Neuron (in vitro differentiated cells): ENCODE measurements around the gene ALK.

ENCODE experiments used
- H2AFZ ChIP-seq: one replicate; pipeline ENCODE4 v1.6.1; 2013; ENCODE audit warnings: low read depth, mild to moderate bottlenecking, inconsistent platforms, low read length, moderate library complexity
- H3K27me3 ChIP-seq: one replicate; pipeline ENCODE4 v1.6.1; 2013; ENCODE audit warnings: low read length; ENCODE audit not compliant: insufficient read depth
- H3K36me3 ChIP-seq: one replicate; pipeline ENCODE4 v1.6.1; 2013; ENCODE audit warnings: low read length; ENCODE audit not compliant: insufficient read depth
- H3K4me1 ChIP-seq: one replicate; pipeline ENCODE4 v1.6.1; 2013; ENCODE audit warnings: low read length; ENCODE audit not compliant: insufficient read depth
- H3K4me3 ChIP-seq: 2 replicates; pipeline ENCODE4 v1.5.1; 2013; ENCODE audit warnings: mild to moderate bottlenecking, low read length, moderate library complexity
- H3K9me3 ChIP-seq: one replicate; pipeline ENCODE4 v1.6.1; 2013; ENCODE audit warnings: low read length

The ALK gene

DNA sequence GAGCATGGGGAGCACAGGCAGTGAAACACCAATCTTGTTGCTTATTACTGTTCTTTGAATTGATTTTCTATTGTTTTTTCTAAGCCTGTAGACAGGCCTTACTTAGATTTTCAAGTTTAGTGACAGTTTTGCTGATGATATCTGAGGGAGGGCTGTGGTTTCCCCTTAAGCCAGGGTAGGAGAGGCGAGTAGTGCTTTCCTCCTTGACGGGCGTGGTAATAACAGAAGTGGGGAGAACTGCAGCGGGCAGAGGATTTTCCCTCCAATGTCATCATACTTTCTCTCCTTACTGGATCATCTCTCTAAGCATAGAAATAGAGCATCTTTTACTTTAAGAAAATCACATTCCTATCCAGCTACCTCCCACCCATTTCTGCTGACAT, 314.4 kb downstream of the ALK start:
- Histone ChIP-seq H2AFZ (no peak overlapping the region), H3K36me3 (no peaks in the 10 kb centered on the region), H3K9me3 (no peaks in the 10 kb centered on the region), H3K4me1 (peaks cover 4% of the 10 kb centered on the region), H3K4me3 (no peak overlapping the region), H3K27me3 (no peaks in the 10 kb centered on the region)

DNA sequence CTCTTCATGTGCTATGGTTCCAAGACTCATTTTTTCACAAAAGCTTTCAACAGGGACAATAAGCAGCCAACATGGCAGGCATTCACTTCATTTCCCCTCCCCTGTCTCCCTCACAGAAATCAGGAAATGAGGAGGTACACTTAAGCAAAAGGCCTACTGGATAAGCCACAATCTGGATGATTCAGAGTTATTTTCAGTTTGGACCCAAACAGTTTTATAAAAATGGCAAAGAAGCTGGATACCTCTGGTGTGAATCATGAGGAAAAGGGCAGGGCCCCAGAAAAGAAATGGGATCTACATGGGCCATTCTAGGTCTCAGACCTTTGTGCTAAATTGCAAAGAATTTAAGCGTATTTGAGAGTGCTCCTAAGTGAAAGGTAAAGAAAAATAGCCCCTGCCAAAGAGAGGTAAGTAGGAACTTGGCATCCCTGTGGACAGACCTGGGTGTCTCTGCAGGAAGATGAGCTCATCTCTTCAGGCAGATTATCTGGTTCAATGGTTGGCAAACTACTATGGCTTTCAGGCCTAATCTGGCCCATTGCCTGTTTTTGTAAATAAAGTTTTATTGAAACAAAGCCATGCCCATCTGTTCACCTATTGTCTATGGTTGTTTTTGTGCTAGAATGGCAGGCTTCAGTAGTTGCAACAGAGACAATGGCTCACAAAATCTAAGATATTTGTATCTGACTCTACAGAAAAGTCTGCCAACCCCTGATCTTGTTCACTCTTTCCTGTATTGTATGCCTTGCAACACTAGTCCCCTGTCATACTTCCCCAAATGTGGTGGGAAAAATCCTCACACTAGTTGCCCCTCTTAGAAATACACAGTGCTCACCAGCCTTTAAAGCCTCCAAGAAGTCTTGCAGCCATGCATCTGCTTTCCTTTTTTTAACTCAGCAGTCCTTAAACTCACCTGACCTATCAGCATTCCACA, 315.0 kb downstream of the ALK start:
- Histone ChIP-seq H3K4me1 (peaks cover 4% of the 10 kb centered on the region), H3K4me3 (no peak overlapping the region), H3K36me3 (no peaks in the 10 kb centered on the region), H3K9me3 (no peaks in the 10 kb centered on the region), H2AFZ (no peak overlapping the region), H3K27me3 (no peaks in the 10 kb centered on the region)

GRCh38 chr2:29603341-29603740, 318.0 kb downstream of the ALK start:
- no peaks in the 10 kb centered on the region for H3K9me3 ChIP-seq
- no peak overlapping the region for H2AFZ ChIP-seq
- H3K4me1 ChIP-seq = peaks cover 4% of the 10 kb centered on the region
- H3K36me3 ChIP-seq = no peaks in the 10 kb centered on the region
- H3K4me3 ChIP-seq = no peak overlapping the region
- H3K27me3 ChIP-seq = no peaks in the 10 kb centered on the region

DNA sequence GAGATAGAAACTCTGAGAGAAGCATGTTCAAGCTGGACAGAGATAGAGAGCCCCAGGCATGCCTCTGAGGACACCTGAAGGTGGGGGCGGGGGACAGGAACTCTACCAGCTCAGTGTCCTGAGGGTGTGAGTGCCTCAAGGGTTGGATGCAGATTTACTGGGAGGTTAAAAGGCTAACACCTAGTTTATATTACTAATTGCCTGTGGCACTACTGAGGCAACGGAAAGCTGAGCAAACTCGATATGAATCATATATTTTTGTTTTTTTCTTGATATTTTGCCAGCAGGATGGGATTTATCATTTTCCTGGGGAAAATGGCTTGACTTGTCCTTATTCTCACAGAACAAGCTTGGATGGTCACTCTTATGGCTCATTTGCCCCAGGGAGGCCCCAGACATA, 319.5 kb downstream of the ALK start:
- Histone ChIP-seq H3K27me3 (no peaks in the 10 kb centered on the region), H3K4me3 (no peak overlapping the region), H3K36me3 (no peaks in the 10 kb centered on the region), H3K4me1 (peaks cover 4% of the 10 kb centered on the region), H2AFZ (no peak overlapping the region), H3K9me3 (no peaks in the 10 kb centered on the region)

DNA sequence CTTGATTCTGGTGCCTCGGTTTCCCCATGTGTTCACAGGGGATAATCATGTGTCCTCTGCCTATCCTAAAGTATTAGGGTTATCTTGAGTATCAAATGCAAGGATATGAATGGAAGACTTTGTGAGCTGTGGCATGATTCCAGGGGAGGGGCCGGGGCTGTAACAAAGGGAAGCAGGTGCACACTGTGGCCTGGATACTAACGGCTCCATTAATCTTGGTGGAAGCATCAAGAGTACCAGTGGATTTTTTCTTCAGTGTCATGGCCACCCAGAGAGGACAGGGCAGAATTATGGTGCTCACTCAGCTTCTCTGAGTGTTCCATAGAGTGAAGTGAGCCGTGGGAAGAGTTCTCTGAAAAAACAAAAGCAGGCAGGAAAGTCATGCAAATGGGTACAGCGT, 320.1 kb downstream of the ALK start:
- no peak overlapping the region for H2AFZ ChIP-seq
- H3K4me3 ChIP-seq = no peak overlapping the region
- H3K27me3 ChIP-seq = no peaks in the 10 kb centered on the region
- H3K36me3 ChIP-seq = no peaks in the 10 kb centered on the region
- H3K4me1 ChIP-seq = peaks cover 4% of the 10 kb centered on the region
- H3K9me3 ChIP-seq = no peaks in the 10 kb centered on the region

DNA sequence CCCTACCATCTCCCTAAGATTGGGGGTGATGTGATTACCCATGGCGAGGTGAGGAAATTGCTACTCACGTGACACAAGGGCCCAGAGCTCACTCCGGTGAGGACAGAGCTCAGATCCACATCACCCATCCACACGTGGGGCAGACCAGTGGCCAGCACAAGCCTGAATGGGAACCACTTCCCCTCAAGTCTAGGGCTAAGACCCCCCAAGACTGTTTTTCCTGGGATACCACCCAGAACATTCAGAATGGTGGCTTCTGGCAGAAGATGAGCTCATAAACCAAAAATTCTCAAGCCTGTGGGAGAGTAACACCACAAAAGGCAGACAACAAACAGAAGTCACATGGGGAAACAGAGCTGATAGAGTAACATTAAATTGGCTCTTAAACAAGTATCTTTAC, 321.4 kb downstream of the ALK start:
- Histone ChIP-seq H3K36me3 (no peaks in the 10 kb centered on the region), H3K27me3 (no peaks in the 10 kb centered on the region), H3K4me3 (no peak overlapping the region), H3K9me3 (no peaks in the 10 kb centered on the region), H3K4me1 (no peaks in the 10 kb centered on the region), H2AFZ (no peak overlapping the region)

DNA sequence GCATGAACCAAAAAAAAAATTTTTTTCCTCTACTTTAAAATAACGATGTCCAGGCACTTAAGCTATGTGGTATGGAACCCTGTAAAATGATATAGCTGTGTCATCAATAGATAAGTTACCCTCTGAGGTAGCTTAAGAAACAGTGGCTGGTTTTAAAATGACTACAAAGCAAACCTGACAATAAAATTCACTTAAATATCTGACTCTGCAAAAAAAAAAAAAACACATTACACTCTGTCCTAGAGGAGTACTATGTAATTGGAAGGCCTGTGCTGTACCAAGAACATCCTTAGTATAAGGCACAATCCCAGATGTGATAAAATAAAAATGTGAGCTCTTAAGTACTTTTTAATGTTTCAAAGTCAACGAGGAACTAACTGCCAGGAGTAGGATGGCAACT, 322.4 kb downstream of the ALK start:
- Histone ChIP-seq H3K4me3 (no peak overlapping the region), H3K9me3 (no peaks in the 10 kb centered on the region), H3K36me3 (no peaks in the 10 kb centered on the region), H3K4me1 (no peaks in the 10 kb centered on the region), H2AFZ (no peak overlapping the region), H3K27me3 (no peaks in the 10 kb centered on the region)

- Histone ChIP-seq H3K36me3 (no peaks in the 10 kb centered on the region), H3K27me3 (no peaks in the 10 kb centered on the region), H3K9me3 (no peaks in the 10 kb centered on the region), H3K4me3 (no peak overlapping the region), H3K4me1 (no peaks in the 10 kb centered on the region), H2AFZ (no peak overlapping the region)
These were observed 324.4 kb downstream of the ALK start for GRCh38 chr2:29597035-29597434.

GRCh38 chr2:29596584-29596983, 324.8 kb downstream of the ALK start:
- H3K9me3 ChIP-seq = no peaks in the 10 kb centered on the region
- H3K4me3 ChIP-seq = no peak overlapping the region
- no peaks in the 10 kb centered on the region for H3K36me3 ChIP-seq
- H2AFZ ChIP-seq = no peak overlapping the region
- H3K4me1 ChIP-seq = no peaks in the 10 kb centered on the region
- H3K27me3 ChIP-seq = no peaks in the 10 kb centered on the region

GRCh38 chr2:29591600-29591999, 329.8 kb downstream of the ALK start:
- Histone ChIP-seq H3K4me1 (no peaks in the 10 kb centered on the region), H3K36me3 (no peaks in the 10 kb centered on the region), H3K9me3 (no peaks in the 10 kb centered on the region), H2AFZ (no peak overlapping the region), H3K27me3 (no peaks in the 10 kb centered on the region), H3K4me3 (no peak overlapping the region)

GRCh38 chr2:29590211-29590610, 331.2 kb downstream of the ALK start:
- H3K4me1 ChIP-seq = no peaks in the 10 kb centered on the region
- no peak overlapping the region for H2AFZ ChIP-seq
- H3K4me3 ChIP-seq = no peak overlapping the region
- H3K27me3 ChIP-seq = no peaks in the 10 kb centered on the region
- no peaks in the 10 kb centered on the region for H3K9me3 ChIP-seq
- no peaks in the 10 kb centered on the region for H3K36me3 ChIP-seq

- no peaks in the 10 kb centered on the region for H3K9me3 ChIP-seq
- no peaks in the 10 kb centered on the region for H3K4me1 ChIP-seq
- no peaks in the 10 kb centered on the region for H3K27me3 ChIP-seq
- H2AFZ ChIP-seq = no peak overlapping the region
- H3K36me3 ChIP-seq = no peaks in the 10 kb centered on the region
- no peak overlapping the region for H3K4me3 ChIP-seq
These were observed 331.8 kb downstream of the ALK start for GRCh38 chr2:29589440-29590103.

DNA sequence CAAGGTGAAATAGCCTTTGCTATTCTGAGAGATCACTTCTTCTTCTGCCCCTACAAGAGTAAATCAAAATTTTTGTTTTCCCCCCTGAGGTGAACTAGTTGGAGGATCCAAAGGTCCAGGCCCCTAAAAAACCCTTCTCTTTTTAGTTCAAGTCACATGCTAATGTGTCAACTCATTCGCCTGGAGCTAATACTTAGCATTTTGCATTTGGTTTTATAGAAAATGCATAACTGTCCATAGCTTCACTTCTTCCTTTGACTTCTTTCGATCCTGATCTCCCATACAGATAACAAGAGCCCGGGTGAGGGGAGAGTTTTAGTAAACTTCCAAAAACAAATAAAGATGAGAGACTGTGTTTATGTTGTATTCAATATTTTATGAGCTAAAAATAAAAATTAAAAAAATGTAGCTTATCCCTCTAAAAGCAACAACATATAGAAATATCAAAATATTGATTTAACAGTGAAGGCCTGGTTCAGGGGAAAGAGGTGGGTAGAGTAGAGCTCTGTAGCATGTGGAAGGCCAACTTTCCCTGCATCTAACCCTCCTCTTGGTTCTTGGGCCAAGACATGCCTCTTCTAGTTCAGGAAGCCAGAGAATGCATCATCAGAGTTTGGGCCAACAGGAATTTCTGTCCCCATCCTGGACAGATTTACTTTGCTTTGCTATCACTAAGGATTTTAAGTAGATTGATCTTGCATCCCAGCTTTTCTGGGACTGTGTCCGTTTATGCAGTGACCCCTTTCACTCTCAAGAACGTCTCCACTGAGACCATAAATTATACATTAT, 333.8 kb downstream of the ALK start:
- Histone ChIP-seq H3K9me3 (no peaks in the 10 kb centered on the region), H3K4me3 (no peak overlapping the region), H3K4me1 (no peaks in the 10 kb centered on the region), H3K36me3 (no peaks in the 10 kb centered on the region), H3K27me3 (no peaks in the 10 kb centered on the region), H2AFZ (no peak overlapping the region)
